ENCODE results near the gene CTIF. TPM values are rescaled to one million over a fixed set of nuclear protein-coding genes. Genes with fewer than 3 reads are reported as not detected.

Gene CTIF
- total and polyA plus RNA-seq, 4 donors, result 12.2 to 45.7 (median 32.6) TPM

DNA sequence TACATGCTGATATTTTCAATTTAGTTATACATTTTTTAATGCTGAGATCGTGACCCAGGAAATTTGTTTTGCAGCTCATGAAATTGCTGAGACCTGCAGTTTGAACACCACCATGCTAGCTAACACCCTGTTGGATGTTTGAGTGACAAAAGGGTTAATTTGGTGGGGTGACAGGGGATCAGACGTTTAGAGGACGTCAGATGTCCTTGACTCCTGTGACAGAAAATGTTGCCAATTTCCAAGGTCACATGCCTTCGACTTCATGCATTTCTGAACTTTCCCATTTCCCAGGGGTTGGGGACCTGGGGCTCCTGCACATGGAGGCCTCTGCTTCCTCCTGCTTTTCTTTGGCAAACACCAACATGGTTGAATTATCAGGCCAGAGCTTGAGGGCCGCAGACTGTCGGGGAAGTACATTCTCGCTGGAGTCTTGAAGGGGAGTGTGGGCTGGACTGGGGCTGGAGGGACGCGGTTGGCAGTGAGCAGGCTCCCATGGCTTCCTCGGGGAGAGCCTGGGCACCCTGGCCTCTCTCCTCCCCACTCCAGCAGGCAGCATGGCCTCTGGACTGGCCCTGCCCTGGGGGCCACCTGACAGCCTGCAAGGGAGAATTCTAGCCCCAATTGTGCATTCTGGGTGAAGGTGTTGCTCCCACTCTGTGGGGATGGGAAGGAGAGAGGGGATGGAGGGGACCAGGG lies 73.1 kb downstream of the CTIF start:
- Histone ChIP-seq H3K9ac (ENCODE audit: insufficient read depth in 1 of 2, low read length in 2 of 2) (peak overlapping the region in 1 of 2 donors; percentile 10), H3K27ac (ENCODE audit: low read depth in 1 of 2, low read length in 1 of 2) (no peak overlapping the region), H3K4me3 (no peak overlapping the region), H3K9me3 (ENCODE audit: control insufficient read depth in 4 of 4, insufficient read depth in 3 of 4, low read length in 3 of 4) (no peaks in the 10 kb centered on the region), H3K36me3 (ENCODE audit: control insufficient read depth in 4 of 4, insufficient read depth in 4 of 4, low read length in 4 of 4) (no peaks in the 10 kb centered on the region), H3K27me3 (ENCODE audit: control insufficient read depth in 3 of 3, insufficient read depth in 3 of 3, low read length in 2 of 3) (no peaks in the 10 kb centered on the region), H3K4me1 (ENCODE audit: control insufficient read depth in 5 of 5, insufficient read depth in 5 of 5, low read length in 5 of 5) (peaks cover 4 to 22% (median 14%) of the 10 kb centered on the region in 5 donors)
- TF ChIP-seq, protein P1, sequence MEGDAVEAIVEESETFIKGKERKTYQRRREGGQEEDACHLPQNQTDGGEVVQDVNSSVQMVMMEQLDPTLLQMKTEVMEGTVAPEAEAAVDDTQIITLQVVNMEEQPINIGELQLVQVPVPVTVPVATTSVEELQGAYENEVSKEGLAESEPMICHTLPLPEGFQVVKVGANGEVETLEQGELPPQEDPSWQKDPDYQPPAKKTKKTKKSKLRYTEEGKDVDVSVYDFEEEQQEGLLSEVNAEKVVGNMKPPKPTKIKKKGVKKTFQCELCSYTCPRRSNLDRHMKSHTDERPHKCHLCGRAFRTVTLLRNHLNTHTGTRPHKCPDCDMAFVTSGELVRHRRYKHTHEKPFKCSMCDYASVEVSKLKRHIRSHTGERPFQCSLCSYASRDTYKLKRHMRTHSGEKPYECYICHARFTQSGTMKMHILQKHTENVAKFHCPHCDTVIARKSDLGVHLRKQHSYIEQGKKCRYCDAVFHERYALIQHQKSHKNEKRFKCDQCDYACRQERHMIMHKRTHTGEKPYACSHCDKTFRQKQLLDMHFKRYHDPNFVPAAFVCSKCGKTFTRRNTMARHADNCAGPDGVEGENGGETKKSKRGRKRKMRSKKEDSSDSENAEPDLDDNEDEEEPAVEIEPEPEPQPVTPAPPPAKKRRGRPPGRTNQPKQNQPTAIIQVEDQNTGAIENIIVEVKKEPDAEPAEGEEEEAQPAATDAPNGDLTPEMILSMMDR (IDR thresholded peaks at IDR 0.05; ENCODE audit: control extremely low read depth, extremely low read depth), result no peak
- DNase-seq, result no peak
- no peak for ATAC-seq (ENCODE audit: insufficient read depth, low FRiP score)
- 82 to 91% methylated on average over 10 of the region's 10 CpGs for WGBS, 2 donors

DNA sequence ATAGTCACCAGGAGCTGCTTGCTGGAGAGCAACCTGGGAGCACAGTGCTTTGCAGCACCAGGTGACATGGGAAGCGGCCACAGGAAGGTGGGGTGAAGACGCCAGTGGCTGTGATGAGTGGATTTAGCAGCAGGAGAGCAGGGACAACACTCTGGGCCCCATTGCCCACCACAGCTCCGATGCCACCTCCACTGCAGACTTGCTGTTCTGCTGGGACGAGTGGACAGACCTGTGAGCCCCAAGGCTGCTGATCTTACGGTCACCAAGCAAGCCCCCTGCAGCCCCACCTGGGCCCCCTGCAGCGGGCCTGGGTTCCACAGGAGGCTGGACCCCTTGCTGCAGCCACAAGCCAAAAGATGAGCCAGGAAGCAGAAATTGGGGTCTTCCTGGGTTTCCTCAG lies 73.7 kb downstream of the CTIF start:
- no peak for ATAC-seq (ENCODE audit: insufficient read depth, low FRiP score)
- TF ChIP-seq, protein P1 (IDR thresholded peaks at IDR 0.05; ENCODE audit: control extremely low read depth, extremely low read depth), result no peak
- Histone ChIP-seq H3K9ac (ENCODE audit: insufficient read depth in 1 of 2, low read length in 2 of 2) (no peak overlapping the region), H3K36me3 (ENCODE audit: control insufficient read depth in 4 of 4, insufficient read depth in 4 of 4, low read length in 4 of 4) (no peaks in the 10 kb centered on the region), H3K4me3 (no peak overlapping the region), H3K4me1 (ENCODE audit: control insufficient read depth in 5 of 5, insufficient read depth in 5 of 5, low read length in 5 of 5) (peaks cover 4 to 28% (median 17%) of the 10 kb centered on the region in 5 donors), H3K9me3 (ENCODE audit: control insufficient read depth in 4 of 4, insufficient read depth in 3 of 4, low read length in 3 of 4) (no peaks in the 10 kb centered on the region), H3K27ac (ENCODE audit: low read depth in 1 of 2, low read length in 1 of 2) (no peak overlapping the region), H3K27me3 (ENCODE audit: control insufficient read depth in 3 of 3, insufficient read depth in 3 of 3, low read length in 2 of 3) (no peaks in the 10 kb centered on the region)
- DNase-seq, result no peak
- WGBS, 2 donors, result 96 to 97% methylated on average over 6 of the region's 6 CpGs

DNA sequence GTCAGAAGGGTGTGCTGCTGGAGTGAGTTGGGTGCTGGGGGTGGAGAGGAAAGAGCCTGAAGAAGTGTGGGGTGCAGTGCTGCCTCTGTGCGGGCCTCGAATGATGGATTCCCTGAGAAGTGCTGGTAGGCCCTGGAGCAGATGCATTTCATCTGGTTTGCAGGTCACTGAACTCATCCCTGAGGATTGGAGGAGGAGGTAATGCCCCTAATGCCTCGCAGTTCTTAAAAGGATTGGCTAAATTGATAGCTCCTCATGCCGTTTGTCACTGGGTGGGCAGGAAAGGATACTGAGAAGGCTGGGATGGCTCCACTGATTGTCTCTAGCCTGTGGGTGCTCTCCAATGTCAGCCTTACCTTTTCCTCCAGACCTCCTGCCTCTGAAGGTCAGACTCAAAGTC lies 74.1 kb downstream of the CTIF start:
- H3K27ac ChIP-seq (ENCODE audit: low read depth in 1 of 2, low read length in 1 of 2), result no peak overlapping the region
- no peaks in the 10 kb centered on the region for H3K27me3 ChIP-seq (ENCODE audit: control insufficient read depth in 3 of 3, insufficient read depth in 3 of 3, low read length in 2 of 3)
- H3K4me1 ChIP-seq (ENCODE audit: control insufficient read depth in 5 of 5, insufficient read depth in 5 of 5, low read length in 5 of 5), result peaks cover 4 to 29% (median 17%) of the 10 kb centered on the region in 5 donors
- H3K9me3 ChIP-seq (ENCODE audit: control insufficient read depth in 4 of 4, insufficient read depth in 3 of 4, low read length in 3 of 4), result no peaks in the 10 kb centered on the region
- no peak overlapping the region for H3K9ac ChIP-seq (ENCODE audit: insufficient read depth in 1 of 2, low read length in 2 of 2)
- WGBS, 2 donors, result 69 to 81% methylated on average over 4 of the region's 4 CpGs
- no peak overlapping the region for H3K4me3 ChIP-seq
- ATAC-seq (ENCODE audit: insufficient read depth, low FRiP score) (no peak), DNase-seq (no peak)
- no peaks in the 10 kb centered on the region for H3K36me3 ChIP-seq (ENCODE audit: control insufficient read depth in 4 of 4, insufficient read depth in 4 of 4, low read length in 4 of 4)
- TF ChIP-seq, protein P1 (IDR thresholded peaks at IDR 0.05; ENCODE audit: control extremely low read depth, extremely low read depth), result no peak
